Transverse colon (tissue), 3 donors: ENCODE results near the gene COL21A1.

Experiments used
- CTCF ChIP-seq, 5 experiments: fragments of 200-600 bp in 3 of 5; fragments of 450-650 bp in 2 of 5; sonication (generic) in 3 of 5; IDR thresholded peaks; 1 replicate in 2 of 5; 2 replicates in 3 of 5; pipeline ENCODE4 v1.5.1; 2016 to 2017; ENCODE audit warnings: antibody characterized with exemption in 5 of 5, inconsistent platforms in 3 of 5, mild to moderate bottlenecking in 2 of 5, moderate library complexity in 1 of 5
- EP300 ChIP-seq: sonication (generic); formaldehyde crosslinking; IDR thresholded peaks from one replicate; pipeline ENCODE4 v1.6.1; 2017; ENCODE audit warnings: antibody characterized with exemption, low read depth

GRCh38 chr6:56152611-56153010 lies 94.8 kb downstream of the COL21A1 start:
- TF ChIP-seq CTCF (IDR thresholded peaks at IDR 0.05), result no peak
- TF ChIP-seq EP300, result no peak
